Astrocyte (in vitro differentiated cells and primary cell): ENCODE results near the gene ITSN1.
"Not testable (repeated sequence)": the region's sequence is repeated elsewhere in the genome, so short reads cannot be mapped to it uniquely, and the experiment has no call there.

Experiments
- CTCF ChIP-seq: IDR thresholded peaks from 2 replicates; pipeline ENCODE4 v1.5.1; 2011; ENCODE audit warnings: low read depth, mild to moderate bottlenecking, inconsistent platforms, low read length, moderate library complexity; ENCODE audit not compliant: insufficient read depth
- EZH2 ChIP-seq: IDR thresholded peaks from 2 replicates; pipeline ENCODE4 v1.6.1; 2012; ENCODE audit warnings: mild to moderate bottlenecking, low read length, inconsistent platforms; ENCODE audit not compliant: insufficient read depth

GRCh38 chr21:33617565-33617964, 24.7 kb upstream of the ITSN1 start:
- not testable (repeated sequence) for TF ChIP-seq CTCF, EZH2
